ENCODE data around the gene CYP21A2. TPM values are rescaled to one million over a fixed set of nuclear protein-coding genes. Genes with fewer than 3 reads are reported as not detected.
A peak's percentile ranks its signal among the peaks of the same experiment; 100 is the strongest.
"Not testable (repeated sequence)": the region's sequence is repeated elsewhere in the genome, so short reads cannot be mapped to it uniquely, and the experiment has no call there.

Gene CYP21A2
- total RNA-seq, 5 donors from 2014 or later (not counting 1 experiment from before 2014, with no cell fraction given): 0.43 to 2.2 (median 1.6) TPM

- CTCF ChIA-PET; H3K4me1 Mint-ChIP-seq; POLR2A ChIA-PET; H3K4me1 ChIP-seq (ENCODE audit: control insufficient read depth in 1 of 2, extremely low read depth in 1 of 2, insufficient read depth in 2 of 2, low read length in 2 of 2); ATAC-seq (replicated peaks in 1 of 4); DNase-seq; H3K9me3 Mint-ChIP-seq; H3K27me3 Mint-ChIP-seq; H3K27ac Mint-ChIP-seq; H3K27ac ChIP-seq (ENCODE audit: low read length); H3K36me3 Mint-ChIP-seq; H3K4me3 ChIP-seq (ENCODE audit: control insufficient read depth in 1 of 2, extremely low read depth in 1 of 2, low read length in 1 of 2); H3K9me3 ChIP-seq; H3K36me3 ChIP-seq (ENCODE audit: control insufficient read depth in 2 of 2, extremely low read depth in 1 of 2, insufficient read depth in 1 of 2, low read length in 1 of 2); H3K4me3 Mint-ChIP-seq: not testable (repeated sequence)
- peaks cover 0 to 26% of the 10 kb centered on the region in 2 experiments for H3K27me3 ChIP-seq (replicated peaks in 1 of 2; ENCODE audit: control insufficient read depth in 2 of 2, extremely low read depth in 1 of 2, insufficient read depth in 2 of 2, low read length in 1 of 2)
- 100% methylated on average over 1 of the region's 18 CpGs for WGBS (ENCODE audit: insufficient coverage)
Measured at GRCh38 chr6:32044916-32045315, 6.7 kb downstream of the CYP21A2 start.

GRCh38 chr6:32045811-32046449, 7.7 kb downstream of the CYP21A2 start:
- no peaks in the 10 kb centered on the region for H3K27me3 Mint-ChIP-seq
- ATAC-seq (replicated peaks in 1 of 4) (no peak), DNase-seq (no peak)
- Histone ChIP-seq H3K36me3 (ENCODE audit: control insufficient read depth in 2 of 2, extremely low read depth in 1 of 2, insufficient read depth in 1 of 2, low read length in 1 of 2) (no peaks in the 10 kb centered on the region), H3K9me3 (no peaks in the 10 kb centered on the region), H3K27me3 (replicated peaks in 1 of 2; ENCODE audit: control insufficient read depth in 2 of 2, extremely low read depth in 1 of 2, insufficient read depth in 2 of 2, low read length in 1 of 2) (peaks cover 0 to 26% of the 10 kb centered on the region in 2 experiments), H3K4me3 (ENCODE audit: control insufficient read depth in 1 of 2, extremely low read depth in 1 of 2, low read length in 1 of 2) (no peak overlapping the region), H3K4me1 (ENCODE audit: control insufficient read depth in 1 of 2, extremely low read depth in 1 of 2, insufficient read depth in 2 of 2, low read length in 2 of 2) (peaks cover 0 to 9% of the 10 kb centered on the region in 2 experiments), H3K27ac (ENCODE audit: low read length) (no peak overlapping the region)
- ChIA-PET POLR2A (no interaction called here), CTCF (interaction anchor here in 1 of 2 donors (0.5 kb wide), 1 partner anchor 116 kb away, joined by 5 read pairs; no protein-coding TSS in a partner anchor)
- H3K4me1 Mint-ChIP-seq: peaks cover 5 to 7% (median 6%) of the 10 kb centered on the region in 3 donors
- no peak overlapping the region for H3K4me3 Mint-ChIP-seq
- no peaks in the 10 kb centered on the region for H3K36me3 Mint-ChIP-seq
- no peak overlapping the region for H3K27ac Mint-ChIP-seq
- no peaks in the 10 kb centered on the region for H3K9me3 Mint-ChIP-seq
- WGBS (ENCODE audit: insufficient coverage): 92% methylated on average over 15 of the region's 22 CpGs

GRCh38 chr6:32046450-32047083, 8.4 kb downstream of the CYP21A2 start:
- Mint-ChIP-seq H3K4me3 (no peak overlapping the region), H3K36me3 (no peaks in the 10 kb centered on the region), H3K27ac (no peak overlapping the region), H3K9me3 (no peaks in the 10 kb centered on the region), H3K4me1 (peaks cover 5 to 7% (median 6%) of the 10 kb centered on the region in 3 donors), H3K27me3 (no peaks in the 10 kb centered on the region)
- Histone ChIP-seq H3K9me3 (no peaks in the 10 kb centered on the region), H3K27me3 (replicated peaks in 1 of 2; ENCODE audit: control insufficient read depth in 2 of 2, extremely low read depth in 1 of 2, insufficient read depth in 2 of 2, low read length in 1 of 2) (peaks cover 0 to 26% of the 10 kb centered on the region in 2 experiments), H3K36me3 (ENCODE audit: control insufficient read depth in 2 of 2, extremely low read depth in 1 of 2, insufficient read depth in 1 of 2, low read length in 1 of 2) (no peaks in the 10 kb centered on the region), H3K4me3 (ENCODE audit: control insufficient read depth in 1 of 2, extremely low read depth in 1 of 2, low read length in 1 of 2) (no peak overlapping the region), H3K4me1 (ENCODE audit: control insufficient read depth in 1 of 2, extremely low read depth in 1 of 2, insufficient read depth in 2 of 2, low read length in 2 of 2) (peaks cover 0 to 9% of the 10 kb centered on the region in 2 experiments), H3K27ac (ENCODE audit: low read length) (no peak overlapping the region)
- DNase-seq (no peak), ATAC-seq (replicated peaks in 1 of 4) (no peak)
- 65% methylated on average over 4 of the region's 14 CpGs for WGBS (ENCODE audit: insufficient coverage)
- ChIA-PET POLR2A (no interaction called here), CTCF (interaction anchor here in 1 of 2 donors (0.5 kb wide), 1 partner anchor 116 kb away, joined by 5 read pairs; no protein-coding TSS in a partner anchor)

- Histone ChIP-seq H3K27ac (ENCODE audit: low read length) (no peak overlapping the region), H3K4me3 (ENCODE audit: control insufficient read depth in 1 of 2, extremely low read depth in 1 of 2, low read length in 1 of 2) (no peak overlapping the region), H3K4me1 (ENCODE audit: control insufficient read depth in 1 of 2, extremely low read depth in 1 of 2, insufficient read depth in 2 of 2, low read length in 2 of 2) (peaks cover 0 to 9% of the 10 kb centered on the region in 2 experiments), H3K27me3 (replicated peaks in 1 of 2; ENCODE audit: control insufficient read depth in 2 of 2, extremely low read depth in 1 of 2, insufficient read depth in 2 of 2, low read length in 1 of 2) (peaks cover 0 to 26% of the 10 kb centered on the region in 2 experiments), H3K36me3 (ENCODE audit: control insufficient read depth in 2 of 2, extremely low read depth in 1 of 2, insufficient read depth in 1 of 2, low read length in 1 of 2) (no peaks in the 10 kb centered on the region), H3K9me3 (no peaks in the 10 kb centered on the region)
- peaks cover 5 to 7% (median 6%) of the 10 kb centered on the region in 3 donors for H3K4me1 Mint-ChIP-seq
- H3K27ac Mint-ChIP-seq: no peak overlapping the region
- H3K27me3 Mint-ChIP-seq: peaks cover 0 to 2% of the 10 kb centered on the region in 2 donors
- ATAC-seq (replicated peaks in 1 of 4) (no peak), DNase-seq (no peak)
- H3K4me3 Mint-ChIP-seq: no peak overlapping the region
- 95% methylated on average over 4 of the region's 11 CpGs for WGBS (ENCODE audit: insufficient coverage)
- CTCF ChIA-PET: no interaction called here
- no peaks in the 10 kb centered on the region for H3K36me3 Mint-ChIP-seq
- no peaks in the 10 kb centered on the region for H3K9me3 Mint-ChIP-seq
- POLR2A ChIA-PET: no interaction called here
Measured at GRCh38 chr6:32047084-32047478, 8.9 kb downstream of the CYP21A2 start.

- H3K4me1 ChIP-seq (ENCODE audit: control insufficient read depth in 1 of 2, extremely low read depth in 1 of 2, insufficient read depth in 2 of 2, low read length in 2 of 2): peaks cover 0 to 9% of the 10 kb centered on the region in 2 experiments
- H3K27ac Mint-ChIP-seq: no peak overlapping the region
- peaks cover 5 to 7% (median 6%) of the 10 kb centered on the region in 3 donors for H3K4me1 Mint-ChIP-seq
- H3K4me3 Mint-ChIP-seq: peak overlapping the region in 1 of 3 donors; percentile 37
- CTCF ChIA-PET: interaction anchor here in 1 of 2 donors (0.7 kb wide), 1 partner anchor 87 kb away, joined by 3 read pairs; no protein-coding TSS in a partner anchor
- no peak overlapping the region for H3K27ac ChIP-seq (ENCODE audit: low read length)
- no peaks in the 10 kb centered on the region for H3K36me3 ChIP-seq (ENCODE audit: control insufficient read depth in 2 of 2, extremely low read depth in 1 of 2, insufficient read depth in 1 of 2, low read length in 1 of 2)
- peaks cover 0 to 2% of the 10 kb centered on the region in 2 donors for H3K27me3 Mint-ChIP-seq
- H3K36me3 Mint-ChIP-seq: no peaks in the 10 kb centered on the region
- DNase-seq (no peak), ATAC-seq (replicated peaks in 1 of 4) (no peak)
- POLR2A ChIA-PET: no interaction called here
- H3K9me3 ChIP-seq: no peaks in the 10 kb centered on the region
- no peak overlapping the region for H3K4me3 ChIP-seq (ENCODE audit: control insufficient read depth in 1 of 2, extremely low read depth in 1 of 2, low read length in 1 of 2)
- H3K9me3 Mint-ChIP-seq: no peaks in the 10 kb centered on the region
- H3K27me3 ChIP-seq (replicated peaks in 1 of 2; ENCODE audit: control insufficient read depth in 2 of 2, extremely low read depth in 1 of 2, insufficient read depth in 2 of 2, low read length in 1 of 2): peaks cover 0 to 26% of the 10 kb centered on the region in 2 experiments
- WGBS (ENCODE audit: insufficient coverage): 73% methylated on average over 6 of the region's 6 CpGs
Measured at GRCh38 chr6:32047539-32047854, 9.3 kb downstream of the CYP21A2 start.

- peak in 34 of 35 experiments; percentile 17 to 79 (median 52) for DNase-seq
- POLR2A ChIA-PET: no interaction called here
- Histone ChIP-seq H3K36me3 (ENCODE audit: control insufficient read depth in 2 of 2, extremely low read depth in 1 of 2, insufficient read depth in 1 of 2, low read length in 1 of 2) (no peaks in the 10 kb centered on the region), H3K4me1 (ENCODE audit: control insufficient read depth in 1 of 2, extremely low read depth in 1 of 2, insufficient read depth in 2 of 2, low read length in 2 of 2) (peaks cover 0 to 9% of the 10 kb centered on the region in 2 experiments), H3K9me3 (no peaks in the 10 kb centered on the region), H3K4me3 (ENCODE audit: control insufficient read depth in 1 of 2, extremely low read depth in 1 of 2, low read length in 1 of 2) (no peak overlapping the region), H3K27ac (ENCODE audit: low read length) (no peak overlapping the region), H3K27me3 (replicated peaks in 1 of 2; ENCODE audit: control insufficient read depth in 2 of 2, extremely low read depth in 1 of 2, insufficient read depth in 2 of 2, low read length in 1 of 2) (peaks cover 0 to 29% of the 10 kb centered on the region in 2 experiments)
- ATAC-seq (replicated peaks in 1 of 4): peak; percentile 68 to 79 (median 72)
- Mint-ChIP-seq H3K36me3 (no peaks in the 10 kb centered on the region), H3K4me1 (peaks cover 5 to 7% (median 6%) of the 10 kb centered on the region in 3 donors), H3K4me3 (peak overlapping the region in 1 of 3 donors; percentile 37), H3K27me3 (peaks cover 0 to 2% of the 10 kb centered on the region in 2 donors), H3K27ac (peak overlapping the region in 1 of 2 donors; percentile 23), H3K9me3 (no peaks in the 10 kb centered on the region)
- 51% methylated on average over 40 of the region's 42 CpGs for WGBS (ENCODE audit: insufficient coverage)
- CTCF ChIA-PET: interaction anchor here (0.6 to 0.7 kb wide), 2 partner anchors 88 to 333 kb away, joined by 3 to 4 read pairs; partner anchors contain the start of gene LY6G6D (in 1 of the 2)
Measured at GRCh38 chr6:32047855-32048766, 9.9 kb downstream of the CYP21A2 start.
